Stimulated activated naive CD8-positive, alpha-beta T cell treated with anti-CD3 and anti-CD28 coated beads, Interleukin-15, Interleukin-2, amounts not matched to agents 100 ng/mL and 50 ng/mL, for 24 hours (primary cell): Measurements from ENCODE around the gene ABCG1.

Experiments used
- H3K27ac Mint-ChIP-seq: one replicate; pipeline ENCODE4 v1.8.0; 2021; ENCODE audit warnings: mild to moderate bottlenecking, mixed read lengths
- H3K27me3 Mint-ChIP-seq: one replicate; pipeline ENCODE4 v1.8.0; 2021; ENCODE audit warnings: mixed read lengths
- H3K36me3 Mint-ChIP-seq: one replicate; pipeline ENCODE4 v1.8.0; 2021; ENCODE audit warnings: low read depth, mixed read lengths
- H3K4me1 Mint-ChIP-seq: one replicate; pipeline ENCODE4 v1.8.0; 2021; ENCODE audit warnings: low read depth, mixed read lengths
- H3K4me3 Mint-ChIP-seq: one replicate; pipeline ENCODE4 v1.8.0; 2021; ENCODE audit warnings: mild to moderate bottlenecking, mixed read lengths
- H3K9me3 Mint-ChIP-seq: one replicate; pipeline ENCODE4 v1.8.0; 2021; ENCODE audit warnings: mixed read lengths

ABCG1 gene

GRCh38 chr21:42340187-42341050 lies 121.5 kb downstream of the ABCG1 start:
- H3K9me3 Mint-ChIP-seq: no peaks in the 10 kb centered on the region
- no peak overlapping the region for H3K27ac Mint-ChIP-seq
- no peak overlapping the region for H3K4me3 Mint-ChIP-seq
- no peaks in the 10 kb centered on the region for H3K27me3 Mint-ChIP-seq
- H3K4me1 Mint-ChIP-seq: peaks cover 8% of the 10 kb centered on the region
- no peaks in the 10 kb centered on the region for H3K36me3 Mint-ChIP-seq

GRCh38 chr21:42341776-42342542 lies 123.0 kb downstream of the ABCG1 start:
- Mint-ChIP-seq H3K9me3 (no peaks in the 10 kb centered on the region), H3K27ac (no peak overlapping the region), H3K27me3 (no peaks in the 10 kb centered on the region), H3K36me3 (no peaks in the 10 kb centered on the region), H3K4me1 (peaks cover 8% of the 10 kb centered on the region), H3K4me3 (no peak overlapping the region)

- Mint-ChIP-seq H3K4me1 (peaks cover 1% of the 10 kb centered on the region), H3K27ac (no peak overlapping the region), H3K27me3 (no peaks in the 10 kb centered on the region), H3K4me3 (no peak overlapping the region), H3K36me3 (no peaks in the 10 kb centered on the region), H3K9me3 (no peaks in the 10 kb centered on the region)
Measured at GRCh38 chr21:42343101-42343500, 124.2 kb downstream of the ABCG1 start.

GRCh38 chr21:42343556-42343955 lies 124.6 kb downstream of the ABCG1 start:
- Mint-ChIP-seq H3K27me3 (no peaks in the 10 kb centered on the region), H3K4me3 (no peak overlapping the region), H3K4me1 (no peaks in the 10 kb centered on the region), H3K27ac (no peak overlapping the region), H3K9me3 (no peaks in the 10 kb centered on the region), H3K36me3 (no peaks in the 10 kb centered on the region)

- H3K4me1 Mint-ChIP-seq: no peaks in the 10 kb centered on the region
- no peak overlapping the region for H3K4me3 Mint-ChIP-seq
- no peaks in the 10 kb centered on the region for H3K36me3 Mint-ChIP-seq
- H3K27ac Mint-ChIP-seq: no peak overlapping the region
- no peaks in the 10 kb centered on the region for H3K9me3 Mint-ChIP-seq
- no peaks in the 10 kb centered on the region for H3K27me3 Mint-ChIP-seq
Measured at GRCh38 chr21:42343963-42344510, 125.1 kb downstream of the ABCG1 start.

GRCh38 chr21:42344631-42345030 lies 125.7 kb downstream of the ABCG1 start:
- no peaks in the 10 kb centered on the region for H3K4me1 Mint-ChIP-seq
- H3K27me3 Mint-ChIP-seq: no peaks in the 10 kb centered on the region
- no peaks in the 10 kb centered on the region for H3K9me3 Mint-ChIP-seq
- no peak overlapping the region for H3K4me3 Mint-ChIP-seq
- H3K27ac Mint-ChIP-seq: no peak overlapping the region
- H3K36me3 Mint-ChIP-seq: no peaks in the 10 kb centered on the region

GRCh38 chr21:42346441-42346840 lies 127.5 kb downstream of the ABCG1 start:
- no peaks in the 10 kb centered on the region for H3K4me1 Mint-ChIP-seq
- no peak overlapping the region for H3K27ac Mint-ChIP-seq
- H3K27me3 Mint-ChIP-seq: no peaks in the 10 kb centered on the region
- H3K4me3 Mint-ChIP-seq: no peak overlapping the region
- H3K9me3 Mint-ChIP-seq: no peaks in the 10 kb centered on the region
- no peaks in the 10 kb centered on the region for H3K36me3 Mint-ChIP-seq
